Endothelial cell of umbilical vein (primary cell): Measurements from ENCODE around the gene ZNF804B. TPM values are rescaled to one million over a fixed set of nuclear protein-coding genes. Genes with fewer than 3 reads are reported as not detected.

ENCODE experiments used
- BruUV-seq: library from RNA; stranded (reverse); fragments of 400-500 nt; replicated peaks from 2 replicates; lab custom pipeline; 2021; lab: Mats Ljungman, UMichigan
- CTCF ChIA-PET: fragments of 300-600, 350-600 bp; sonication (Branson Sonifier 250); formaldehyde crosslinking; loops from one replicate; lab custom pipeline; 2021; ENCODE audit warnings: antibody characterized with exemption, inconsistent platforms; lab: Charles Lee
- POLR2A ChIA-PET: fragments of 300-600, 350-600 bp; sonication (Branson Sonifier 250); formaldehyde crosslinking; loops from one replicate; lab custom pipeline; 2021; ENCODE audit warnings: antibody characterized with exemption, inconsistent platforms; lab: Charles Lee
- DNase-seq: peaks from one replicate; pipeline ENCODE4 v3.0.0-alpha.2; 2011; ENCODE audit warnings: low read depth, low spot score
- FAIRE-seq: peaks from 2 replicates; lab custom pipeline; 2011; peaks lifted over from hg19 to GRCh38; lab: Jason Lieb, UNC
- H2AFZ ChIP-seq: 2 replicates; pipeline ENCODE4 v1.6.0; 2012; ENCODE audit warnings: low read depth, low read length, control low read depth, inconsistent platforms
- H3K27ac ChIP-seq: 2 replicates; pipeline ENCODE4 v1.5.1; 2011; ENCODE audit warnings: low read depth, mild to moderate bottlenecking, control low read depth, low read length, moderate library complexity; ENCODE audit not compliant: insufficient read depth
- H3K27me3 ChIP-seq, 2 experiments: 2 replicates each; pipeline versions ENCODE4 v1.6.0 to v1.6.1; 2011; ENCODE audit warnings: low read length in 2 of 2, mixed read lengths in 1 of 2; ENCODE audit not compliant: control insufficient read depth in 2 of 2, insufficient read depth in 2 of 2
- H3K36me3 ChIP-seq, 2 experiments: 2 replicates in 1 of 2; 3 replicates in 1 of 2; pipeline ENCODE4 v1.5.1; 2011; ENCODE audit warnings: low read length in 2 of 2, mild to moderate bottlenecking in 1 of 2, moderate library complexity in 1 of 2; ENCODE audit not compliant: control insufficient read depth in 2 of 2, insufficient read depth in 2 of 2; ENCODE audit errors: extremely low read depth in 1 of 2
- H3K4me1 ChIP-seq: 3 replicates; pipeline ENCODE4 v1.5.1; 2011; ENCODE audit warnings: mild to moderate bottlenecking, low read length; ENCODE audit not compliant: control insufficient read depth, insufficient read depth; ENCODE audit errors: extremely low read depth
- H3K4me2 ChIP-seq: 2 replicates; pipeline ENCODE4 v1.6.1; 2011; ENCODE audit warnings: low read length, control low read depth, mixed read lengths; ENCODE audit not compliant: insufficient read depth
- H3K4me3 ChIP-seq, 3 experiments: fragments of 200-600 bp in 1 of 3; sonication (generic), shearing (Covaris generic) in 1 of 3; replicated peaks in 1 of 3; 2 replicates each; pipeline ENCODE4 v1.5.1; 2011 to 2016; ENCODE audit warnings: control low read depth in 3 of 3, low read length in 3 of 3, mild to moderate bottlenecking in 2 of 3, inconsistent platforms in 1 of 3, low read depth in 1 of 3, moderate library complexity in 1 of 3; ENCODE audit not compliant: insufficient read depth in 1 of 3
- H3K79me2 ChIP-seq: 2 replicates; pipeline ENCODE4 v1.6.0; 2012; ENCODE audit warnings: low read length, inconsistent platforms; ENCODE audit not compliant: control insufficient read depth, insufficient read depth
- H3K9ac ChIP-seq: replicated peaks from 2 replicates; pipeline ENCODE3; 2011; ENCODE audit warnings: low read length, control low read depth; ENCODE audit not compliant: insufficient read depth; ENCODE audit errors: extremely low read depth
- H3K9me1 ChIP-seq: replicated peaks from 3 replicates; pipeline ENCODE4 v1.6.0; 2011; ENCODE audit warnings: mild to moderate bottlenecking, low read length; ENCODE audit not compliant: control insufficient read depth, insufficient read depth; ENCODE audit errors: extremely low read depth
- H3K9me3 ChIP-seq: replicated peaks from 2 replicates; pipeline ENCODE4 v1.5.1; 2012; ENCODE audit warnings: low read length, inconsistent platforms; ENCODE audit not compliant: control insufficient read depth, insufficient read depth
- H4K20me1 ChIP-seq: replicated peaks from 2 replicates; pipeline ENCODE3; 2011; ENCODE audit warnings: mild to moderate bottlenecking, low read length; ENCODE audit not compliant: control insufficient read depth, insufficient read depth; ENCODE audit errors: extremely low read depth
- EZH2 ChIP-seq: IDR thresholded peaks from 2 replicates; pipeline ENCODE4 v1.6.1; 2012; ENCODE audit warnings: borderline replicate concordance, low read depth, mild to moderate bottlenecking, moderate library complexity, low read length, inconsistent platforms; ENCODE audit not compliant: severe bottlenecking
- FOS ChIP-seq: IDR thresholded peaks from 2 replicates; pipeline ENCODE4 v1.6.1; 2011; ENCODE audit warnings: mild to moderate bottlenecking, low read length, moderate library complexity, borderline replicate concordance; ENCODE audit not compliant: insufficient read depth
- GATA2 ChIP-seq: IDR thresholded peaks from 2 replicates; pipeline ENCODE4 v1.7.0; 2011; ENCODE audit warnings: low read depth, mild to moderate bottlenecking, moderate library complexity, mixed read lengths, low read length; ENCODE audit not compliant: insufficient read length, insufficient read depth
- JUN ChIP-seq: IDR thresholded peaks from 2 replicates; pipeline ENCODE4 v1.6.1; 2011; ENCODE audit warnings: borderline replicate concordance, low read depth; ENCODE audit not compliant: insufficient read length, insufficient read depth
- MYC ChIP-seq: IDR thresholded peaks from one replicate; pipeline ENCODE4 v1.6.1; 2011; ENCODE audit warnings: mild to moderate bottlenecking, low read depth, low read length
- POLR2A ChIP-seq: IDR thresholded peaks from 2 replicates; pipeline ENCODE4 v1.6.1; 2012; ENCODE audit warnings: low read depth, mild to moderate bottlenecking, control low read depth, low read length
- POLR2AphosphoS5 ChIP-seq: IDR thresholded peaks from 2 replicates; pipeline ENCODE4 v1.6.1; 2012; ENCODE audit warnings: low read depth, mild to moderate bottlenecking, control low read depth, low read length, moderate library complexity; ENCODE audit not compliant: insufficient read depth
- dilution Hi-C: fragments of 300-500 bp; cut with MboI; formaldehyde crosslinking; loops from one replicate; pipeline ENCODE4 v1.15.0; 2019; ENCODE audit warnings: low sequenced_read_pairs; ENCODE audit not compliant: extremely low pct_ligation_motif_present
- intact Hi-C: fragments of 100-400 bp; cut with micrococcal nuclease; formaldehyde crosslinking; loops from one replicate; pipeline ENCODE4 v1.10.0; 2022
- polyA plus RNA-seq, 4 experiments: library from polyadenylated mRNA; depleted of rRNA in 3 of 4; stranded (reverse) in 3 of 4; unstranded in 1 of 4; fragments of >200 nt; gene quantifications; 2 replicates each; pipeline versions ENCODE4 v1.2.1 to v1.2.3, GENCODE V29; 2011 to 2012; ENCODE audit warnings: missing spikeins in 1 of 4
- total RNA-seq: library from RNA; stranded (reverse); gene quantifications from 2 replicates; pipeline ENCODE4 v1.2.3, GENCODE V29; 2021
- TF ChIP-seq, protein P1 (sequence below), 2 donors: IDR thresholded peaks; 1 replicate in 1 of 2; 2 replicates in 1 of 2; pipeline ENCODE4 v1.5.1; 2011; ENCODE audit warnings: low read length in 2 of 2, mild to moderate bottlenecking in 2 of 2, moderate library complexity in 2 of 2, control low read depth in 1 of 2, inconsistent platforms in 1 of 2, low read depth in 1 of 2; ENCODE audit not compliant: insufficient read depth in 1 of 2; ENCODE audit errors: extremely low read depth in 1 of 2
- TF ChIP-seq, protein P2 (sequence below): IDR thresholded peaks from 2 replicates; pipeline ENCODE4 v1.6.1; 2011; ENCODE audit not compliant: insufficient read depth, insufficient read length

ZNF804B gene
- total and polyA plus RNA-seq, 2 donors (not counting 3 experiments of a cell fraction or from before 2014, with no cell fraction given), result not detected

DNA sequence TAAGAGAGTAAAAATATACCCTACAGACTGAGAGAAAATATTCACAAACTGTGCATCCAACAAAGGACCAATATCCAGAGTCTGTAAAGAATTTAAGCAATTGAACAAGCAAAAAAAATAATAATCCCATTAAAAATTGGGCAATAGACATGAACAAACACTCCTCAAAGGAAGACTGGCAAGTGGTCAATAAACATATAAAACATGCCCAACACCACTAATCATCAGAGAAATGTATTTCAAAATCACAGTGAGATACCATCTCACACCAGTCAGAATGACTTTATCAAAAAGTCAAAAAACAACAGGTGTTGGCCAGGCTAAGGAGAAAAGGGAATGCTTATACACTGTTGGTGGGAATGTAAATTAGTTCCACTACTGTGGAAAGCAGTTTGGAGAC lies 21.9 kb upstream of the ZNF804B start:
- no peak for FAIRE-seq
- H3K27ac ChIP-seq, result no peak overlapping the region
- H3K27me3 ChIP-seq, result no peaks in the 10 kb centered on the region
- POLR2A ChIA-PET, result no interaction called here
- no peaks in the 10 kb centered on the region for H4K20me1 ChIP-seq
- no peaks in the 10 kb centered on the region for H3K36me3 ChIP-seq
- H3K9me1 ChIP-seq, result no peaks in the 10 kb centered on the region
- dilution Hi-C loops (no loop called here), intact Hi-C loops (no loop called here)
- DNase-seq, result no peak
- no peaks in the 10 kb centered on the region for H3K79me2 ChIP-seq
- BruUV-seq, result no TSS peak
- no peaks in the 10 kb centered on the region for H3K4me1 ChIP-seq
- H2AFZ ChIP-seq, result no peak overlapping the region
- H3K4me2 ChIP-seq, result no peak overlapping the region
- CTCF ChIA-PET, result no interaction called here
- no peak overlapping the region for H3K9ac ChIP-seq
- H3K4me3 ChIP-seq, result no peak overlapping the region
- TF ChIP-seq MYC, result no peak
- no peak for TF ChIP-seq GATA2
- no peak for TF ChIP-seq JUN
- TF ChIP-seq POLR2AphosphoS5, result no peak
- no peak for TF ChIP-seq FOS
- TF ChIP-seq, protein P1, sequence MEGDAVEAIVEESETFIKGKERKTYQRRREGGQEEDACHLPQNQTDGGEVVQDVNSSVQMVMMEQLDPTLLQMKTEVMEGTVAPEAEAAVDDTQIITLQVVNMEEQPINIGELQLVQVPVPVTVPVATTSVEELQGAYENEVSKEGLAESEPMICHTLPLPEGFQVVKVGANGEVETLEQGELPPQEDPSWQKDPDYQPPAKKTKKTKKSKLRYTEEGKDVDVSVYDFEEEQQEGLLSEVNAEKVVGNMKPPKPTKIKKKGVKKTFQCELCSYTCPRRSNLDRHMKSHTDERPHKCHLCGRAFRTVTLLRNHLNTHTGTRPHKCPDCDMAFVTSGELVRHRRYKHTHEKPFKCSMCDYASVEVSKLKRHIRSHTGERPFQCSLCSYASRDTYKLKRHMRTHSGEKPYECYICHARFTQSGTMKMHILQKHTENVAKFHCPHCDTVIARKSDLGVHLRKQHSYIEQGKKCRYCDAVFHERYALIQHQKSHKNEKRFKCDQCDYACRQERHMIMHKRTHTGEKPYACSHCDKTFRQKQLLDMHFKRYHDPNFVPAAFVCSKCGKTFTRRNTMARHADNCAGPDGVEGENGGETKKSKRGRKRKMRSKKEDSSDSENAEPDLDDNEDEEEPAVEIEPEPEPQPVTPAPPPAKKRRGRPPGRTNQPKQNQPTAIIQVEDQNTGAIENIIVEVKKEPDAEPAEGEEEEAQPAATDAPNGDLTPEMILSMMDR (IDR thresholded peaks at IDR 0.05; ENCODE audit: extremely low read depth in 1 of 2, insufficient read depth in 1 of 2, low read depth in 1 of 2, low read length in 2 of 2), result no peak
- TF ChIP-seq, protein P2, sequence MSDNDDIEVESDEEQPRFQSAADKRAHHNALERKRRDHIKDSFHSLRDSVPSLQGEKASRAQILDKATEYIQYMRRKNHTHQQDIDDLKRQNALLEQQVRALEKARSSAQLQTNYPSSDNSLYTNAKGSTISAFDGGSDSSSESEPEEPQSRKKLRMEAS, result no peak
- no peak for TF ChIP-seq EZH2
- no peak for TF ChIP-seq POLR2A
- H3K9me3 ChIP-seq, result no peaks in the 10 kb centered on the region
